ENCODE data around the gene SPRY4. TPM values are rescaled to one million over a fixed set of nuclear protein-coding genes. Genes with fewer than 3 reads are reported as not detected.
A peak's percentile ranks its signal among the peaks of the same experiment; 100 is the strongest.
"Not testable (repeated sequence)": the region's sequence is repeated elsewhere in the genome, so short reads cannot be mapped to it uniquely, and the experiment has no call there.

The SPRY4 gene, protein sequence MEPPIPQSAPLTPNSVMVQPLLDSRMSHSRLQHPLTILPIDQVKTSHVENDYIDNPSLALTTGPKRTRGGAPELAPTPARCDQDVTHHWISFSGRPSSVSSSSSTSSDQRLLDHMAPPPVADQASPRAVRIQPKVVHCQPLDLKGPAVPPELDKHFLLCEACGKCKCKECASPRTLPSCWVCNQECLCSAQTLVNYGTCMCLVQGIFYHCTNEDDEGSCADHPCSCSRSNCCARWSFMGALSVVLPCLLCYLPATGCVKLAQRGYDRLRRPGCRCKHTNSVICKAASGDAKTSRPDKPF
- total RNA-seq = 11.6 and 13.1 TPM in 2 replicates
- polyA plus RNA-seq (2012) = 5.3 TPM

DNA sequence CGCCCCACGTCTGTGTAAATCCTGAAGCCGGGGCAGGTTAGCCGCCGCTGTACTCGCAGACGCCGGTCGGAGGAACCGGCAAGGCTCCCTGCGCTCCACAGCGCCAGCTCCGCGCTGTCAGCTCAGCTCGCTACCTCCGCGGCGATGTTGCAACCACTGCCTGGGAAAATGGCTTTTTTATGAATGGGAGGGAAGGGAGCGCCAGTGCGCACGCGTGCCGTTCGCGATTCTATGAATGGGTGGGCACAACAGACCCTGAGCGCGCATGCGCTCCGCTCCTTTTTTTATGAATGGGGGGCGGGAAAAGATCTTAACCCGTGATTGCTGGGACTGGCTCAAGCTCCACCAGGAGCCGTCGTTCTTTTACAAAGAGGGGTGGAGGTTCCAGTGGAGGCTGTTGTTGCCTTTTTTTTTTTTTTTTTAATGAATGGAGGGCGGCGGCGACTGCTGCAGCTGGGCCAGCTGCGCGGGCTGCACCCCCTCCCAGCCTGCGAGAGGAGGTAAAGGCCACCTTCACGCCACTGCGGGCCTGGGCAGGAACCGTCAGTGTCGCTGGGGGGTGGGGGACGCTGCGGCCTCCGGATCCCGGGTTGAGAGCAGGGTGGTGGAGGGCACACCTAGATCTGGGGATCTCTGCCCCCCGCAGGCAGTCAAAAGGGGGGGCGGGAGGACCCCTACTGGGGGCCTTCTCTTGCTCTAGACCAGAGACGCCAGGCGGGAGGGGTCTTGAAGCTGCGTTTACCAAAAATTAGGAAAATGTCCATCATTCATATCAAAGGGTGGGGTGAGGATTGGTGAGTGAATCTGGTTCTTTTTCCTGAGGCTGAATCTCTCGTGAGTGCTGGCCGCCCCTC, at the start of gene SPRY4:
SPRY4 (minus strand) TSS at position 151 of the 854 bp plus-strand sequence. CDS start 9,913 bp downstream, outside the sequence.
- peak; percentile 98 for DNase-seq (ENCODE audit: low read depth)

DNA sequence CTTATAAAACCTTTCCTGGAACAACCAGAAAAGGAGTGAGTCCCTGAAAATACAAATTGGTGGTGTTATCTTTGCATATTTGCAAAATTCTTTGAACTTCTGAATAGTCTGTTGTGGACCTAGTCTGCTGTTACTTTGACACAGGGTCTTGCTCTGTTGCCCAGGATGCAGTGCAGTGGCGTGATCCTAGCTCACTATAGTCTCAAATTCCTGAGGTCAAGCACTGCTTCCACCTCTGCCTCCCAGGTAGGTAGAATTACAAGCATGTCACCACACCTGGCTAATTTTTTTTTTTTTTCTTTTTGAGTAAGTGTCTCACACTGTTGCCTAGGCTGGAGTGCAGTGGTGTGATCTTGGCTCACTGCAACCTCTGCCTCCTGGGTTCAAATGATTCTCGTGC, 43.7 kb upstream of the SPRY4 start:
- DNase-seq (ENCODE audit: low read depth) = no peak

DNA sequence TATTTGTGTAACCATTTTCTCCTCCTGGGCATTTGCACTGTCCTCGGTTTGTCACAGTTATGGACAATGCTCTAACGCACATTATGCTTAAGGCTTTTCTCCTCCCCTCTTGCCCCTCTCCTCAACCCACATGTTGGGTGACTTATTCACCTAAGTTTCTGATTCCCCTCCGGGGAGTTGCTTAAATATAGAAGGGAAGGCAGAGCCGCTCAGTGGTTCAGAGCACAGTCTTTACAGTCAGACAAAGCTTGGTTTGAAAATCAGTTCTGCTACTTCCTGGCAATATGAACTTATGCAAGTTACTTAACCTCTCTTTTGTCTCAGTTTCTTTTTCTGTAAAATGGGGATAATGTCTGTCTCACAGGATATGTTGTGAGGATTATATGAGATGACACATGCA, 41.2 kb upstream of the SPRY4 start:
- no peak for DNase-seq (ENCODE audit: low read depth)

DNA sequence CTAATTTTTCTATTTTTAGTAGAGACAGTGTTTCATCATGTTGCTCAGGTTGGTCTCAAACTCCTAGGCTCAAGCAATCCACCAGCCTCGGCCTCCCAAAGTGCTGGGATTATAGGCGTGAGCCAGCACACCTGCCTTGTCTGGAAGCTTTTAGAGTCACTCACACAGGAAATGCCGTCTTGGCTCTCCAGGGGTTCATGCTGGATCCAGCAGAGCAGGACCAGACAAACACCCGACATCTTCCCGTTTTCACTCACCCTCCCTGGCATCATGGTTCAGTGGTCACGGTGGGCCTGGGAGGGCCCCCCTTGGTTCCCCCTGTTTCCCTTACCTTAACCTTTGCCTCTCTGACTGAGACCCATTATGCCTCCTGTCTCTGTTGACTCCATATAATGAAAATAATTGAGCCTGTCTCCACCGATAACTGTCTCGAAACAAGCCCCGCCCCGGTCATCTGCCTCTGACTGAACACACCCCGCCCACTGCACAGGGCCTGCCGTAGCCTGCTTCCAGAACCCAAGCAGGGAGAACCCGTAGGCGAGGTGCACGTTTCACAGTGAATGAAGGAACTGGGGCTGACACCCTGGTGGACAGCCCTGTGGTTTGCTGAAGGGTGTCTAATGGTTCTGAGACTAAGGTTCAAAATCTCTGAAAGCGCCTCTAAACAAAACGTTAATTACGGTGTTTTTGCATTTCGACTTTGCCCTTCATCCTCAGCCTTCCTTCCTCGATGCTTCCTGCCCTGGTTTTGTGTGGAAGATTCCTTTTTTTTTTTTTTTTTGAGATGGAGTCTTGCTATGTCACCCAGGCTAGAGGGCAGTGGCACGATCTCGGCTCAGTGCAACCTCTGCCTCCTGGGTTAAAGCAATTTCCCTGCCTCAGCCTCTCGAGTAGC, 39.7 kb upstream of the SPRY4 start:
- no peak for DNase-seq (ENCODE audit: low read depth)

DNA sequence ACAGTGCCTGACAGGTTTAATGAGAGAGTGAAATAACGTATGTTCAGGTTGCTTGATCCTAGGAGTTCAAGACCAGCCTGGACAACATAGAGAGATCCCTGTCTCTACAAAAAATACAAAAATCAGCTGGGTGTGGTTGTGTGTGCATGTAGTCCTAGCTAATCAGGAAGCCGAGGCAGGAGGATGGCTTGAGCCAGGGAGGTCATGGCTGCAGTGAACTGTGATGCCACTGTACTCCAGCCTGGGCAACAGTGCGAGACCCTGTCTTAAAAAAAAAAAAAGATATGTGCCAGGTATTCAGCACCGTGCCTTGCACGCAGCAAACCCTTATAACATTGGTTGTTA, 38.8 kb upstream of the SPRY4 start:
- no peak for DNase-seq (ENCODE audit: low read depth)

DNA sequence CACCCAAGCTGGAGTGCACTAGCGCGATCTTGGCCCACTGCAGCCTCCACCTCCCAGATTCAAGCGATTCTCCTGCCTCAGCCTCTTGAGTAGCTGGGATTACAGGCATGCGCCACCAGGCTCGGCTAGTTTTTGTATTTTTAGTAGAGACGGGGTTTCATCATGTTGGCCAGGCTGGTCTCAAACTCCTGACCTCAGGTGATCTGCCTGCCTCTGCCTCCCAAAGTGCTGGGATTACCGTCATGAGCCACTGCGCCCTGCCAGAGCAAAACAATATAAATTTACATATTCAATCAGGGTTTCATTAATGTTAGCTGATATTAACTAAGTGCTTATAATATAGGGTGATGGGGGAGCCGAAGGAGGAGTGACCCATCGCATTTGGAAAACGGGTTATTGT, 37.4 kb upstream of the SPRY4 start:
- not testable (repeated sequence) for DNase-seq (ENCODE audit: low read depth)

DNA sequence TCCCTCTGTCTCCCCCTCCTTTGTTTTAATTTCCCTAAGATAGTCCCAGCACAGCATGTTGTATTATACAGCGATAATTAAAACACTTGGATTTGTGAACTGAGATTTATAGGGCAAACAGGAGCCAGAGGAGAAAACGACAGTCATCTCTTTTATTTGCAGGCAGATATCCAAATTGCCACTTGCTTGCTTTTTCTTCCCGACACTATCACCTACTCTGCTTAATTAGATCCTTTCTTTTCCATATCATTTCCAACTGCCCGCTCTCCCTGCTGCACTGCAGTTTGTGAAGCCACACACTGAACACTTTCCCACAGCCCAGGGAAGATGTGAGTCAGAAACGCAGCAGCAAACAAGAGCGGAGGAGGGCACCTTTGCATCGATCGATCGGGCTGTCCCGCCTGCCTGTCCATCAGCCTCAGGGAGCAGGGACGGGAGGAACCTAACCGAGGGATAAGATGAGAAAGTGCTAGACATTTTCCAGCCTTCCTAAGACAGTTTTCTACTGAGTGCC, 35.8 kb upstream of the SPRY4 start:
- DNase-seq (ENCODE audit: low read depth) = no peak

DNA sequence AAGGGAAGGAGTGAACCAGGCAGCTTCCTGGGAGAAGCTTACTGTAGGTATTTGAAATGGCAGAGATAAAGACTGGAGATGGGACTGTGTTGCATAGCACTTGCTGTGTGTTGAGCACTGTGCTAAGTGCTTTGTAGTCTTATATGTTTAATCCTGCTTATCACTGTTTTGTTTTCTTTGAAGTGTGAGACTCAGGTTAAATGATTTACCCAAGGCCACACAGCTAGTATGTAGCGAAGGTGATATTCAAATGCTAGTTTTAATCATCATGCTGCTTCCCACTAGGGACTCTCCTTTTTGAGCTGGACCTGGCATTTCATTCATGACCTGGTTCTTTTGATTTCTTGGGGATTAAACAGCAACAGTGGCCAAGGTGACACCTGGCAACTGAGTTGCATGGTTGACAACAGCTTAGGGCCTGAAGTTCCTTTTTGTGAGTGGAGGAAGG, 35.3 kb upstream of the SPRY4 start:
- DNase-seq (ENCODE audit: low read depth) = no peak

DNA sequence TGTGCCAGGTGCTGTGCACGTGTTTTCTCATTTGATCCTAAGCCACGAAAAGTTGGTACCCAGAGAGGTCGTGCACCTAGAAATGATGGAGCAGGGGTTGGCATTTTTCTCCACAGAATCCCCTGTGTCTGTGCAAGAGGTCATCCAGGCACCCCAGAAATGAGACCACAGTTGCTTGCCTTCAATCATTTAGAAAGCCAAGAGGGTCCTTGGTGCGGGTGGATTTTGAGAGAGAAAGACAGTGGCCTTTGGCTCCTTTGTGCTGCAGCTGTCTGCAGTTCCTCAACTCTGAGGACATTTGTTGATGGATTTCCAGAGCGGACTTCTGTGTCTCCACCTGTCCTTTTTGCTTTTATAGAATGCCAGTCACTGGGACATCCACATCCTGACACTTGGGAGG, 33.8 kb upstream of the SPRY4 start:
- peak; percentile 87 for DNase-seq (ENCODE audit: low read depth)

DNA sequence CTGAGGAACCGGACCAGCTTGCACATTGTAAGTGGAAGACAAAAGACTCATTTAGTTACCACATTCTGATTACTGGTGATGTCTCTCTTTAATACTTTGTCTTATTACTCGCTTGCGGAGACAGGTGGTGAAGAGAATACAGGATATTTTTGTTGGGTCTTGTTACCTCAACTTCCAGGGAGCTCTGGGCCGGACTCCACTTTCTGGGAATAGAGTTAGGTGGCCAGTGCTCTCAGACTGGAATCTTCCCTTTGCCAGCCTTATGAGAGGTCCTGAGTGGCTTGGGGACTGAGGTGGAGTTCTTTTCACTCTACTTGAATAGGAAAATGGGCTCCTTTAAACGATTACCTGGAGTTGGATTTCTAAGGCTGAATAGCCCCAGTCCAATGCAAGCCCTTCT, 33.3 kb upstream of the SPRY4 start:
- DNase-seq (ENCODE audit: low read depth) = peak; percentile 46

DNA sequence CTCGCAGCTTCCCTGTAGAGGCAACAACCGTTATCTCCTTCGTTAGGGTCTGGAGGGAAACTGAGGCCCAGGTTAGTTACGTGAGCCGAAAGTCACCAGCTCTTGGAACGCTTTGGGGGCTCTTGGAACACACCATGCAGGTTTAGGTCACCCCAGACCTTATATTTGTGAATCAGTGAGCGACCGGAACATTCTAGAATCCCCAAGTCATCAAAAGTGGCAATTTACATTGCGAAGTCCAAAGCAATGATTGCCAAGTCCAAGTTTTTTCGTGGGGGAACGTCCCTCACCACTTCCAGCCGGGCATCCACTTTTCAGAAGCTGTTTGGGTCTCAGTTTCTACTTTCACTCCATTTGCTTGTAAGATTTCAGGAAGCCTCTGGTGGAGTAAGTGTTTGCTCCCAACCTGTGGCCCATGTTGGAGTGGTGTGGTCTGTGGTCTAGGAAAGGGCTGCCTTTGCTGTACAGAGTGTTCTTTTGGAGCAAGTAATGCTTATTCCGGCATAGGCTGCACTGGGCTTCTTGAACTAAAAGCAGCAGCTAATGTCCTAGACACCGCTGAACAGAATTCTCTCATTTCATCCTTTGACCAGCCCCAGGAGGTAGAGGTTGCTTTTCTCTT, 32.8 kb upstream of the SPRY4 start:
- peak; percentile 36 for DNase-seq (ENCODE audit: low read depth)

DNA sequence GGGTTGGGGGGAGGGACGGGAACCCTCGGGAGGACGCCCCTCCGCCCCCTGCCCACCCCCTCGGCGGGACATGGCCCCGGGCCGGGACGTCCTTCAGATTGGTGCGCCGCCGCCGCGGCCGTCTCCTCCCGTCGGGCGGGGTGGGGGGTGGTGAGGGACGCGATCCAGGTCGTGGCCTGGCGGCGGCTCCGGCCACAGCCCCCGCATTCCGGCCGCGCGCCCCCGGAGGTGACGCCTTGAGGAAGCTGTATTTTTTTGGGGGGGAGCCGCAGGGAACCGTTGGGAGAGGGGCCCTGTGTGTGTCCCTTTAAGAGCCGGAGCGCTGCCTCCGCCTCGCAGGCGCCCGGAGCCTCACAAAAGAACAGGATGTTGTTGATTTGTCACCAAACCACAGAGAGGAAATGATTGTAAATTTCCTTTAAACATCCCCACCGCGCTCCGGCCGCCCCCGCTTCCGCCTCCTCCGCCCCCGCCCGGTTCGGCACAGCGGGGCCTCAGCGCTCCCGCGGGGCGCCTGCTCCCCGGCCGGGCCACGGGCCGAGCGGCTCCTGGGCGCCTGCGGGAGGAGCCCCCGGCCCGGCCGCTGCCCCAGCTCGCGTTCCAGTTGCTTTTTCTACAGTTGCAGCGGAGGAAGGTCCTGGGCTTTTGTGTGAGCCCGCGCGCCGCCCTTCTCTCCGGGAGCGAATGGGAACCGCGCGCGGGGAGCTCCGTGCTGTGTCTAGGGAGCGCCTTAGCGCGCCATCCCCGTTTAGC, 32.1 kb upstream of the SPRY4 start:
- DNase-seq (ENCODE audit: low read depth) = peak; percentile 90

DNA sequence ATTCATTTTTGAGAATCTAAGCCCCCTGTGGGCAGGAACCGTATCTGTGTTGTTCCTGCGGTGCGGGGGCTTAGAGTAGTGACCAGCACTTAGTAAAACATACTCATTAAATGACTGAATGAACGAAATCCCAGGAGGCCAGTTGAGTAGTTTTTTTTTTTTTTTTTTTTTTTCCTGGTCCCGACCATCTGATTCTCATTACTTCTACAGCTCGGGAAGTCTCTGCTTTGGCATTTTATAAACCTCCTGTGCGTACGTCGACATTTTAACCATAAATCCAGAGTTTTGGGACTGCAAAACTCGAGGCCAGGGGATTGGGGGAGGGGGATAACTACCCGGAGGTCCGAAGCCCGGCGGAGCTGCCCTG, 31.5 kb upstream of the SPRY4 start:
- DNase-seq (ENCODE audit: low read depth) = no peak

DNA sequence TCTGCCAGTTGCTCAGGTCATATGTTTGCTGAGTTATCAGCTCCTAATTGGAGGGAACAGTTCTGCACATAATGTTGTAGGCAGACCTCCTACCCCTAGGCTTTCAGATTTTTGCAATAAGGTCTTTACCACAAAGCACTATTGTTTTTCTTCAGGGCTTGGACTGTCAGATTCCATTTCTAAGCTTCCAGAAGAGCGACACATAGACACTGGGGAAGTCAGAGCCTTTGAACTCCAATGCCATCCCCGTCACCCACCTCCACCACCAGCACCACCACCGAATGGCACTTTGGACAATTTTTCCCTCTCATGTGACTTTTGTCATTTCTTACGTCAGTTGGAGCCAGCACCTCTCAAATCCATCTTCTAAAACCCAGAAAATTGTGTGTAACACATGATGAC, 28.3 kb upstream of the SPRY4 start:
- no peak for DNase-seq (ENCODE audit: low read depth)

DNA sequence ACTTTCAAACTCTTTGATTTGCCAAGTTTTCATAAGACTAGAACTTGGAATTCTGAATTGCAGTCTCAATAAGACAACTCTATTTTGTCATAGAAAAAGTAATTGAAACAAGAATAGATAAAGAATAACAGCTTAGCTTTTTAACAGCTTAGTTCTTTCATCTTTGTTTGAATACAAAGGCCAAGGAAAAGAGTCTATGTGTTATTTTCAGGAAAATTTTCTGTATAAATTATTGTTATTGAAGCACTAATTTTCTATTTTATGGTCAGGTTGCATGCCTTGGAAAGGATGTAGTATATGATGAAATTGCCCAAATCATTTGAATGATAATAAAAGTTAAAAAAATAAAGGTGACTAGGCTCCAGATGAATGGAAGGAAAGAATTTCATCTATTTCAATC, 25.2 kb upstream of the SPRY4 start:
- no peak for DNase-seq (ENCODE audit: low read depth)

DNA sequence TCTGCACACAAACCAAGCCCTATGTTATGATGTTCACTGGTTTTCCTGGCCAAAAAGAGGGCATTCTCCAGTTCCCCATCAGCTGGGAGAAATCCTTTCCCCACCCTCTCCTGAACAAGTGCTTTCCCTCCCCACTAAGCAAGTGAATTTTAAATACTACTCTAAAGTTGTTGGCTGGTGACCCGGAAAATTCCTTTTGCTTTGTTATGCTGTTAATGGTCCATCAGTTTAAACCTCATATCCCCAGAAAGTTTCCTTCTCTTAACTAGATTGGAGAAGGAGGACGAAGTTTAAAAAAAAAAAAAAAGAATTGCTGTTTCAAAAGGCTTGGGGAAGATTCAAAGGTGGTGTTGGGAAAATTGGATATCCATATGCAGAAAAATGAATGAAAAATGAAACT, 21.9 kb upstream of the SPRY4 start:
- no peak for DNase-seq (ENCODE audit: low read depth)

DNA sequence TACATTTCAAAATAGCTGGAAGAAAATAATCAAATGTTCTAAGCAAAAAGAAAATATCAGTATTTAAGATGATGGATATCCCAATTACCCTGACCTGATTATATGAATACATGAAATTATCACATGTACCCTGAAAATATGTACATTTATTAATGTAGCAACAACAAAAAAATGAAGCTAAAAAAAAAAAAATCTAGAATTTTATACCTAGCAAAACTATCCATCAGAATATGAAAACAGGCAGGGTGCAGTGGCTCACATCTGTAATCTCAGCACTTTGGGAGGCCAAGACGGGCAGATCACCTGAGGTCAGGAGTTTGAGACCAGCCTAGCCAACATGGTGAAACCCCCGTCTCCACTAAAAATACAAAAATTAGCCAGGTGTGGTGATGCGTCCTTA, 20.1 kb upstream of the SPRY4 start:
- DNase-seq (ENCODE audit: low read depth) = not testable (repeated sequence)

DNA sequence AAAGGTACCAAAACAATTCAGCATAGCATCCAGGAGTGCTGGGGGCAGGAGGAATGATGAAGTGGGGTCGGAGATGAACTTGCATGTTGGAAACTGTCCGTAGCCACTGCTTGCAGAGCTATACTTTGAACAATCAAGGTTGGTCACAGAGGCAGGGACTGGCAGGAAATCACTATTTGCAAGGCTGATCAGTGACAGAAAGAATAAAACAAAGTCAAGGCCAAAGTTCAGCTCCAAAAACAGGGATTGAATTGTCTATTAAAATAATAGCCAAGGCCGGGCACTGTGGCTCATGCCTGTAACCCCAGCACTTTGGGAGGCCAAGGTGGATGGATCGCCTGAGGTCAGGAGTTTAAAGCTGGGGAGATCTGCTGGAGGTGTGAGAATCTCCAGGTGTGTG, 18.7 kb upstream of the SPRY4 start:
- no peak for DNase-seq (ENCODE audit: low read depth)

DNA sequence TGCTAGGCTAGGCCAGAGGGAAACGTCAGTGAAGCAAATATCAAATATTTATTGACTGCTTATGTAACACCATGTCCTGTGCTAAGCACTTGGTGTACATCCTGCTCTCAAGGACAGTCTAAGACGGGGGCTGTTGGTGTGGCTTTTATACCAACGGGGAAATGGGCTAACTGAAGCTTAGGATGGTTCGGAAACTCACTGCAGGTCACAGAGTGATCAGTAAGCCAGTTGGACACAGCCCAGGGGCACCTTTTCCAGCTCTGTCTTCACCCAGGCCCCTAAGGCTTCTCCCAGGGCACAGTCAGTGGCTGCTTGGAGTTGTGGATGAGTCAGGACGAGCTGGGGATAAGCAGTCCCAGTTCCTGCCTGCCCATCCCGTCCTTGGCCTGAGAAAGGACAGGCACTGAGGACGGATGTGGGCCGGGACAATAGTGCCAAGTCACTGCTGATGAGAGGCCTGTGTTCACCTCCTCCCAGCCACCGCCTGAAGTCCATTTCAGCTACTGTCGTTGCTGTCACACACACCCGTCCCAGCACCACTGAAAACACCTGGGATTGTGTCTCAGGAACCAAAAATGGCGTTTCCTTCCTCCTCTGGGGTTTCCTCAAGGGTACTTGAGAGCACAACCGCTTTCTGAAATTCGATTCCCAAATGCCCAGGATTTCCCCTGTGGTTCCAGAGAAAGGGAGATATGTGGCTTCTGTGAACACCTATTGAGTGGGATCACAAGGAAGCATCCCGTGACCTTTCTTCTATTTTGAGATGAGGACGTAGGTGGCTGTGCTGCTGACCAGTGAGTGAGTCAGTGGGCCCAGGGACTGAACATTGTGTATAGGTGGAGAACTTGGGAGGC, 17.5 kb upstream of the SPRY4 start:
- DNase-seq (ENCODE audit: low read depth) = peak; percentile 49
